Astrocyte of the hippocampus (primary cell): ENCODE measurements around the gene RPE.

ENCODE experiments used
- DNase-seq: peaks from one replicate; pipeline ENCODE4 v3.0.0; 2011; ENCODE audit warnings: low read depth, low spot score

Gene RPE

GRCh38 chr2:210002158-210003157, at the start of gene RPE:
TSS of gene RPE (plus strand) at chr2:210002638. CDS start at chr2:210002662, 24 bp downstream.
- peak; percentile 98 for DNase-seq

- no peak for DNase-seq
Measured at GRCh38 chr2:209956271-209956670, 46.2 kb upstream of the RPE start.

GRCh38 chr2:209958016-209958415, 44.4 kb upstream of the RPE start:
- no peak for DNase-seq

- peak; percentile 19 for DNase-seq
Measured at GRCh38 chr2:209960045-209960444, 42.4 kb upstream of the RPE start.

- peak; percentile 82 for DNase-seq
Measured at GRCh38 chr2:209960676-209961630, 41.5 kb upstream of the RPE start.

GRCh38 chr2:209965723-209966122, 36.7 kb upstream of the RPE start:
- DNase-seq: no peak

GRCh38 chr2:209969692-209970091, 32.7 kb upstream of the RPE start:
- no peak for DNase-seq

GRCh38 chr2:209970271-209970670, 32.2 kb upstream of the RPE start:
- no peak for DNase-seq

GRCh38 chr2:209970711-209971110, 31.7 kb upstream of the RPE start:
- DNase-seq: no peak

GRCh38 chr2:209973328-209973727, 29.1 kb upstream of the RPE start:
- no peak for DNase-seq

GRCh38 chr2:209974576-209974975, 27.9 kb upstream of the RPE start:
- DNase-seq: peak; percentile 47

GRCh38 chr2:209976698-209977385, 25.6 kb upstream of the RPE start:
- no peak for DNase-seq

- DNase-seq: peak; percentile 48
Measured at GRCh38 chr2:209977386-209978239, 24.8 kb upstream of the RPE start.

GRCh38 chr2:209984291-209984690, 18.1 kb upstream of the RPE start:
- DNase-seq: no peak

- DNase-seq: no peak
Measured at GRCh38 chr2:209985874-209986273, 16.6 kb upstream of the RPE start.

- peak; percentile 15 for DNase-seq
Measured at GRCh38 chr2:209986415-209986814, 16.0 kb upstream of the RPE start.

GRCh38 chr2:209988010-209988409, 14.4 kb upstream of the RPE start:
- DNase-seq: no peak

- no peak for DNase-seq
Measured at GRCh38 chr2:209990838-209991237, 11.6 kb upstream of the RPE start.

- DNase-seq: no peak
Measured at GRCh38 chr2:209993968-209994367, 8.5 kb upstream of the RPE start.

- no peak for DNase-seq
Measured at GRCh38 chr2:209998596-209998995, 3.8 kb upstream of the RPE start.
